CD4-positive, alpha-beta T cell (primary cell): Measurements from ENCODE around the gene LRP6. TPM values are rescaled to one million over a fixed set of nuclear protein-coding genes. Genes with fewer than 3 reads are reported as not detected.

Experiments used
- ATAC-seq: fragments of 200-7000 bp; cut with Tn5 transposase; one replicate; pipeline ENCODE4 v1.10.0; 2022; ENCODE audit warnings: mild to moderate bottlenecking; ENCODE audit not compliant: poor library complexity
- CTCF ChIA-PET: fragments of 350-600 bp; sonication (Branson Sonifier 250); formaldehyde crosslinking; loops from one replicate; lab custom pipeline; 2021; ENCODE audit warnings: antibody characterized with exemption, inconsistent platforms; lab: Charles Lee
- POLR2A ChIA-PET: fragments of 350-600 bp; sonication (Branson Sonifier 250); formaldehyde crosslinking; loops from one replicate; lab custom pipeline; 2021; ENCODE audit warnings: antibody characterized with exemption, inconsistent platforms; lab: Charles Lee
- DNase-seq, 14 experiments: peaks; one replicate each; pipeline ENCODE4 v3.0.0-alpha.2; 2013 to 2020; ENCODE audit warnings: mixed read lengths in 2 of 14
- H3K27ac ChIP-seq, 2 donors: one replicate each; pipeline versions ENCODE4 v1.5.1 to v1.7.0; 2013; ENCODE audit warnings: low read length in 2 of 2, low read depth in 1 of 2, mild to moderate bottlenecking in 1 of 2
- H3K27me3 ChIP-seq, 2 experiments: 1 replicate in 1 of 2; 2 replicates in 1 of 2; pipeline versions ENCODE4 v1.6.1 to v1.7.0; 2013; ENCODE audit warnings: low read length in 2 of 2, control low read depth in 1 of 2, mild to moderate bottlenecking in 1 of 2, moderate library complexity in 1 of 2; ENCODE audit not compliant: insufficient read depth in 2 of 2, control insufficient read depth in 1 of 2
- H3K36me3 ChIP-seq: one replicate; pipeline ENCODE4 v1.6.1; 2013; ENCODE audit warnings: low read length, control low read depth; ENCODE audit not compliant: insufficient read depth
- H3K4me1 ChIP-seq: one replicate; pipeline ENCODE4 v1.6.1; 2013; ENCODE audit warnings: low read length, control low read depth; ENCODE audit not compliant: insufficient read depth
- H3K4me3 ChIP-seq: one replicate; pipeline ENCODE4 v1.5.1; 2013; ENCODE audit warnings: mild to moderate bottlenecking, low read length, moderate library complexity
- H3K9me3 ChIP-seq, 2 experiments: 1 replicate in 1 of 2; 2 replicates in 1 of 2; pipeline versions ENCODE4 v1.6.1 to v1.7.0; 2013; ENCODE audit warnings: low read length in 2 of 2, mild to moderate bottlenecking in 2 of 2, control low read depth in 1 of 2, moderate library complexity in 1 of 2; ENCODE audit not compliant: control insufficient read depth in 1 of 2, insufficient read depth in 1 of 2
- H3K27ac Mint-ChIP-seq: one replicate; pipeline ENCODE4 v1.8.0; 2020; ENCODE audit warnings: mixed read lengths
- H3K27me3 Mint-ChIP-seq: one replicate; pipeline ENCODE4 v1.8.0; 2021; ENCODE audit warnings: mixed read lengths
- H3K36me3 Mint-ChIP-seq: one replicate; pipeline ENCODE4 v1.8.0; 2021; ENCODE audit warnings: low read depth, mixed read lengths
- H3K4me1 Mint-ChIP-seq: one replicate; pipeline ENCODE4 v1.8.0; 2021; ENCODE audit warnings: low read depth, mixed read lengths
- H3K4me3 Mint-ChIP-seq: one replicate; pipeline ENCODE4 v1.8.0; 2020; ENCODE audit warnings: mild to moderate bottlenecking, mixed read lengths
- H3K9me3 Mint-ChIP-seq: one replicate; pipeline ENCODE4 v1.8.0; 2020; ENCODE audit warnings: mixed read lengths
- intact Hi-C, 2 experiments: fragments of 100-400 bp; cut with DNase I in 1 of 2; cut with micrococcal nuclease in 1 of 2; formaldehyde crosslinking; loops; one replicate each; pipeline versions ENCODE4 v1.15.1 to v1.9.0; 2023 to 2025; cut with DNase I, micrococcal nuclease
- microRNA-seq: library from miRNA; unstranded; fragments of <30 nt; microRNA quantifications from one replicate; pipeline ENCODE4 v1.2.0, GENCODE V29; 2021; ENCODE audit warnings: borderline microRNAs expressed, borderline replicate concordance
- total RNA-seq, 174 experiments: library from RNA in 2 of 174; stranded (reverse) in 2 of 174; gene quantifications; one replicate each; pipeline ENCODE4 v1.2.3 and lab custom pipeline; 2021 to 2026
- TF ChIP-seq, protein P1 (sequence below): fragments of 200-600 bp; IDR thresholded peaks from one replicate; pipeline ENCODE4 v1.8.0; 2022; ENCODE audit warnings: antibody characterized with exemption, mild to moderate bottlenecking

The LRP6 gene
- total RNA-seq, 2 experiments from 2014 or later = 5.2 to 6.8 TPM

- Mint-ChIP-seq H3K36me3 (no peaks in the 10 kb centered on the region), H3K27ac (no peak overlapping the region), H3K4me3 (no peak overlapping the region), H3K4me1 (peaks cover 21% of the 10 kb centered on the region), H3K27me3 (no peaks in the 10 kb centered on the region), H3K9me3 (no peaks in the 10 kb centered on the region)
- ATAC-seq (no peak), DNase-seq (no peak)
- POLR2A ChIA-PET = no interaction called here
- Histone ChIP-seq H3K9me3 (no peaks in the 10 kb centered on the region), H3K36me3 (no peaks in the 10 kb centered on the region), H3K4me1 (peaks cover 13% of the 10 kb centered on the region), H3K4me3 (no peak overlapping the region), H3K27me3 (no peaks in the 10 kb centered on the region), H3K27ac (no peak overlapping the region)
- TF ChIP-seq, protein P1, sequence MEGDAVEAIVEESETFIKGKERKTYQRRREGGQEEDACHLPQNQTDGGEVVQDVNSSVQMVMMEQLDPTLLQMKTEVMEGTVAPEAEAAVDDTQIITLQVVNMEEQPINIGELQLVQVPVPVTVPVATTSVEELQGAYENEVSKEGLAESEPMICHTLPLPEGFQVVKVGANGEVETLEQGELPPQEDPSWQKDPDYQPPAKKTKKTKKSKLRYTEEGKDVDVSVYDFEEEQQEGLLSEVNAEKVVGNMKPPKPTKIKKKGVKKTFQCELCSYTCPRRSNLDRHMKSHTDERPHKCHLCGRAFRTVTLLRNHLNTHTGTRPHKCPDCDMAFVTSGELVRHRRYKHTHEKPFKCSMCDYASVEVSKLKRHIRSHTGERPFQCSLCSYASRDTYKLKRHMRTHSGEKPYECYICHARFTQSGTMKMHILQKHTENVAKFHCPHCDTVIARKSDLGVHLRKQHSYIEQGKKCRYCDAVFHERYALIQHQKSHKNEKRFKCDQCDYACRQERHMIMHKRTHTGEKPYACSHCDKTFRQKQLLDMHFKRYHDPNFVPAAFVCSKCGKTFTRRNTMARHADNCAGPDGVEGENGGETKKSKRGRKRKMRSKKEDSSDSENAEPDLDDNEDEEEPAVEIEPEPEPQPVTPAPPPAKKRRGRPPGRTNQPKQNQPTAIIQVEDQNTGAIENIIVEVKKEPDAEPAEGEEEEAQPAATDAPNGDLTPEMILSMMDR = no peak
- CTCF ChIA-PET = no interaction called here
- intact Hi-C loops = no loop called here
These were observed 196.9 kb downstream of the LRP6 start for GRCh38 chr12:12069821-12070548.

GRCh38 chr12:12068751-12069150, 198.1 kb downstream of the LRP6 start:
- H3K4me1 Mint-ChIP-seq = peaks cover 21% of the 10 kb centered on the region
- TF ChIP-seq, protein P1 = no peak
- no peak overlapping the region for H3K4me3 Mint-ChIP-seq
- ATAC-seq = no peak
- intact Hi-C loops = no loop called here
- no peaks in the 10 kb centered on the region for H3K27me3 Mint-ChIP-seq
- Histone ChIP-seq H3K27me3 (no peaks in the 10 kb centered on the region), H3K4me1 (peaks cover 13% of the 10 kb centered on the region), H3K27ac (no peak overlapping the region), H3K9me3 (no peaks in the 10 kb centered on the region), H3K4me3 (no peak overlapping the region), H3K36me3 (no peaks in the 10 kb centered on the region)
- H3K36me3 Mint-ChIP-seq = no peaks in the 10 kb centered on the region
- H3K27ac Mint-ChIP-seq = no peak overlapping the region
- CTCF ChIA-PET = no interaction called here
- POLR2A ChIA-PET = no interaction called here
- no peak for DNase-seq
- H3K9me3 Mint-ChIP-seq = no peaks in the 10 kb centered on the region

Small RNA genes lying within 50 kb of the gene (microRNA-seq; reads per million reads assigned to microRNA genes)
- not detected for gene MIR1244-4

Other genes starting within 250 kb of the LRP6 start
- gene BCL2L14, start 196.1 kb downstream of the LRP6 start, total RNA-seq = under 1 TPM; 0.28 to 0.38 TPM
- under 1 TPM; 0.33 to 0.45 TPM for gene MANSC1, start 83.2 kb upstream of the LRP6 start, total RNA-seq
- 10 to 100 TPM; 36.4 to 39.3 TPM for gene BORCS5, start 90.0 kb upstream of the LRP6 start, total RNA-seq